Measurements from ENCODE around the gene FALEC. TPM values are rescaled to one million over a fixed set of nuclear protein-coding genes. Genes with fewer than 3 reads are reported as not detected.

The FALEC gene
- total and polyA plus RNA-seq, 2 of the 8 experiments (the other 6 are each of a cell fraction or from before 2014, with no cell fraction given), result not detected

GRCh38 chr1:150472601-150473200, 42.9 kb upstream of the FALEC start:
- Histone ChIP-seq H2BK5ac (ENCODE audit: low read depth, low read length) (0 out of 2 replicates have a peak overlapping the region, but pooled peaks have one; percentile 52), H3K4ac (replicated peaks; ENCODE audit: insufficient read length, low read depth, low read length) (no peak overlapping the region), H3K14ac (ENCODE audit: insufficient read length) (no peak overlapping the region), H3K9me3 (ENCODE audit: insufficient read depth in 2 of 2, low read depth in 1 of 2, low read length in 1 of 2) (no peaks in the 10 kb centered on the region), H3K27ac (ENCODE audit: low read depth, low read length) (no peak overlapping the region), H3K4me3 (ENCODE audit: extremely low read depth in 1 of 4, insufficient read depth in 2 of 4, low read depth in 3 of 4, low read length in 4 of 4) (no peak overlapping the region), H3K9ac (replicated peaks in 1 of 4; ENCODE audit: extremely low read depth in 1 of 4, low read depth in 3 of 4, low read length in 3 of 4) (no peak overlapping the region), H2AK5ac (ENCODE audit: low read depth, low read length) (no peak overlapping the region), H3K79me2 (ENCODE audit: control insufficient read depth in 1 of 2, insufficient read depth in 2 of 2, low read length in 2 of 2) (no peaks in the 10 kb centered on the region), H2BK12ac (ENCODE audit: low read depth, low read length) (no peak overlapping the region), H2AFZ (ENCODE audit: low read length) (no peak overlapping the region), H3K23me2 (ENCODE audit: low read depth, low read length) (no peaks in the 10 kb centered on the region), H2BK20ac (ENCODE audit: low read length) (no peak overlapping the region), H3K36me3 (ENCODE audit: control insufficient read depth in 2 of 4, insufficient read depth in 4 of 4, low read length in 3 of 4) (peaks cover 15 to 29% (median 20%) of the 10 kb centered on the region in 4 experiments), H2BK15ac (ENCODE audit: low read length) (no peak overlapping the region), H3K23ac (ENCODE audit: insufficient read length) (no peak overlapping the region), H4K91ac (replicated peaks; ENCODE audit: insufficient read length, low read length) (no peak overlapping the region), H3K18ac (ENCODE audit: extremely low read depth, low read length) (no peak overlapping the region), H3K79me1 (ENCODE audit: low read depth, low read length) (no peaks in the 10 kb centered on the region), H3K27me3 (replicated peaks in 1 of 4; ENCODE audit: control insufficient read depth in 3 of 4, extremely low read depth in 1 of 4, insufficient read depth in 3 of 4, low read length in 3 of 4) (no peaks in the 10 kb centered on the region), H4K5ac (ENCODE audit: insufficient read length, low read depth, low read length) (no peak overlapping the region), H4K8ac (ENCODE audit: extremely low read depth, insufficient read depth, low read length) (no peak overlapping the region), H3K4me2 (ENCODE audit: insufficient read depth in 1 of 2, low read depth in 2 of 2, low read length in 2 of 2) (peak overlapping the region in 1 of 2 experiments; percentile 39; a peak in 2 of 4 replicates), H3K56ac (replicated peaks; ENCODE audit: insufficient read length, low read depth, low read length) (no peak overlapping the region), H2BK120ac (replicated peaks; ENCODE audit: low read depth, low read length) (no peak overlapping the region), H4K20me1 (replicated peaks in 1 of 2; ENCODE audit: control insufficient read depth in 1 of 2, insufficient read depth in 2 of 2, low read length in 2 of 2) (peaks cover 0 to 2% of the 10 kb centered on the region in 2 experiments), H3K4me1 (replicated peaks in 1 of 4; ENCODE audit: control insufficient read depth in 3 of 4, insufficient read depth in 4 of 4, low read length in 3 of 4) (peaks cover 0 to 8% (median 4%) of the 10 kb centered on the region in 4 experiments; a peak in 4 of 7 replicates)
- ChIA-PET POLR2A (ENCODE audit: partially characterized antibody) (no interaction called here), CTCF (ENCODE audit: partially characterized antibody) (interaction anchor here (1.0 to 1.9 kb wide), 2 partner anchors 9 to 191 kb away, joined by 3 to 4 read pairs; no protein-coding TSS in a partner anchor)
- WGBS, 2 experiments (ENCODE audit: extremely low coverage in 1 of 2, insufficient coverage in 1 of 2, insufficient read length in 1 of 2, insufficient replicate concordance in 2 of 2, low coverage in 1 of 2, low lambda C conversion rate in 2 of 2, missing lambda C conversion rate in 1 of 2), result 90% methylated on average over 9 of the region's 10 CpGs; no CpG with 5 or more reads in 1 of the 2 experiments
- TF ChIP-seq POLR2AphosphoS5 (IDR thresholded peaks at IDR 0.05; ENCODE audit: low read depth, low read length) (peak; percentile 21; the same call in 1 of the 2 replicates), TAF1 (IDR thresholded peaks at IDR 0.05; ENCODE audit: low read depth, low read length) (no peak)
- FAIRE-seq (no peak), DNase-seq (ENCODE audit: low read depth in 1 of 2, low spot score in 2 of 2) (peak in 1 of 2 experiments; percentile 47)
